EL (cell line): ENCODE measurements around the gene CTNND2.
A peak's percentile ranks its signal among the peaks of the same experiment; 100 is the strongest.
"Not testable (repeated sequence)": the region's sequence is repeated elsewhere in the genome, so short reads cannot be mapped to it uniquely, and the experiment has no call there.

ENCODE experiments used
- DNase-seq: peaks from one replicate; pipeline ENCODE4 v3.0.0-alpha.2; 2016

The CTNND2 gene

DNA sequence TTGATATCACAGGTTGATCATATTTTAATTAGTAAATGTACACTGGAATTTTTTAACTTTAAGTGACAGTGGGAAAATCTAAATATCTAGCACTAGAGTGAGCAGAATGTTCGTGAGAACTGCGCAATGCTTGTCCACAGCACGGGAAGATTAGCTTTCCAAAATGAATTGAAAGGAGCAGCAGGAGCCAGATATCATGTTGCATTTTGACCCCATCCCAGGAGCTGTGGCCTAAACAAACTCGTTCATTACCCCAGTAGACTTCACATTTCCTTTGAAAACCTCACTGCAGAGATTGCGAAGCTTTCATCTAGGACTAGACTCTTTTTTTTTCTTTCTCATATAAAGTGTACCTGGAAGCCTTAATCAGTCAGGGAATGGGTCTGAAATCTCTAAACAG is 525.8 kb downstream of the CTNND2 start:
- no peak for DNase-seq

DNA sequence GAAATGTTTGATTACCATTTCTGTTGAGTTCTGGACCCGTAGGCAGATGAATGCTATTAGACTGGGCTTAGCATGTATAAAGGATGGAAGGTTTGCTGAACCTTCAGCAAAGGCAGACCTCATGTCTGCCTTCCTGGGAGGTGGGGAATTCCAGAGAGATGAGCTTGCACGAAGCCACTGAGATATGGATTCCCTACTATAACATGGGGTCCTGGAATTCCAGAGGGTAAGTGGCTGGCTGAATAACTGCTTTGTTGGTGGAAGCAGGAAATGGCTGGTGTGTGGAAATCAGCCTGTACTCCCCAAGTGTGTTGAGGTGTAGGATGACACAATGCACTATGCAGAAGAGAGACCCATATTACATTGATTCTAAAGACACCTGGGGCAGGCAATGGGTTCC is 526.4 kb downstream of the CTNND2 start:
- no peak for DNase-seq

DNA sequence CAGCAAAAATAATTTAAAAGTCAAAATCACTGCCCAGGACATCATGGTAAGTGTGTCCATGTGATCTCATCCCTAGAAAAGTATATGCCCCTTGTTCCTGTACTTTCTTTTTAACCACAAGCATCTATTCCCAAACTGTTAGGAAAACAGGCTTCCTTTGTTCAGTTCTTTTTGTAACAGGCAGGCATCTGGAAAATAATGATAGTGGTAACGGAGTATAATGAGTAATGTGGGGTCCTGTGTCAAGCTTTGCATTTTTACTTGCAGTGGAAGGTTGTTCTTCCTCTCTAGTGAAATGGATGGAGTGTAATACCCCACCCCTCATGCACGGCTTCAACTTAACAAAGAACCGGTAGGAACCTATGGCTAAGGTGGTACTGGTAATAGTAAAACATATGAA is 532.1 kb downstream of the CTNND2 start:
- no peak for DNase-seq

- no peak for DNase-seq
Observed at GRCh38 chr5:11371021-11371420, 533.2 kb downstream of the CTNND2 start.

DNA sequence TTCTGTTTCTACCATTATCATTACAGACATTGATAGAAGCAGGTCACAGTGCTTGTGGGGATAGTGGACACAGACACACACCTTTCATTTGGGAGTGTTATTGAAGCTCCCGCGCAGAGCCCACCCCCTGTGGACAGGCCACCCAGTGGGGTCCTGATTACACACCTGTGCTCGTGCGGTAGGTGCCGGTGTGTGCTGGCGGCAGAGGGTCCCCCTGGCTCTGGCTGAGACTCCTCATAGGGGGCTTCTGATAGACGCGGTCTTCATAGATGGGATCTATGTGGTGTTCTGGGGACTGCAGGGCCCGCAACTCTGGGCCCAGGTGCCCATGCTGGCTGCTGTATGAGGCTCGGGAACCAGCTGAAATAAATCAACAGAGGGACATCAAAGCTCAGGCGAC is 539.7 kb downstream of the CTNND2 start:
- no peak for DNase-seq

GRCh38 chr5:11363631-11364178 is 540.5 kb downstream of the CTNND2 start:
- no peak for DNase-seq

DNA sequence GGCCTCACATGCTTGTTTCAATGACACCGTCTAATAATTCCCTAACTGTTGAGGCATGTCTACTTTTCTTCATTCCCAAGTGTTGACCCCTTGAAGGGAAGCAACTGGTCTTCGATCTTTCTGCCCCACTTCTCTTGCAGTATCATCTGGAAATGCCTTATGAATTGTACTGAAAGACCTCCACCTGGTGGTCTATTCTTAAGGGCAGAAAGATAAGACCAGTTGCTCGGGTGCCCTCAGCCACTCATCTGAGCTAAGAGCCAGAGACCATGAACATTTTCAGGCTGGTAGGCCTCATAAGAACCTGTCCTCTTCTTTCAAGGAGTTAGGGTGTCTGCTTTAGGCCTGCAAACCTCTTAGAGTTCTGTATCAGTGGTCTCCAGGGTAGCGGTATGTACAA is 542.5 kb downstream of the CTNND2 start:
- no peak for DNase-seq

DNA sequence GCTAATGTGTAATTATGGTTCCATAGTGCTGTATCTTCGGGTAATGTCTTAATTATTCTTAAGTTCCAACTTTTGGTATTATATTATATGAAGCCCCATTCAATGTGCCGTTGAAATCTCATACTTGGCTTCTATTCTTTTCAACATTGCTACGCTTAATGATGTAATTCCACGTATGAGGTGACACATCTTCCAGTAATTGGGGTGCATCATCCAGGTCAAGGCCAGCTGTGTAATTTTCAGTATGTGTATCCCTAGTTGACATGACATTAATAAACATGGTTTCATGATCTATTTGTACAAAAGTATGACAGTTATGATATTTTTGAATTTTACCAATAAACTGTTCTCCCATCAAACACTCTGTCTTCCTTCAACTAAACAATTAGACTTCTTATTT is 546.3 kb downstream of the CTNND2 start:
- DNase-seq: no peak

- no peak for DNase-seq
Observed at GRCh38 chr5:11355491-11355890, 548.8 kb downstream of the CTNND2 start.

GRCh38 chr5:11346336-11346735 is 557.9 kb downstream of the CTNND2 start:
- DNase-seq: no peak

GRCh38 chr5:11335881-11336760 is 568.1 kb downstream of the CTNND2 start:
- DNase-seq: no peak

- DNase-seq: peak; percentile 2
Observed at GRCh38 chr5:11334404-11334803, 569.8 kb downstream of the CTNND2 start.

GRCh38 chr5:11329679-11330078 is 574.6 kb downstream of the CTNND2 start:
- DNase-seq: no peak

DNA sequence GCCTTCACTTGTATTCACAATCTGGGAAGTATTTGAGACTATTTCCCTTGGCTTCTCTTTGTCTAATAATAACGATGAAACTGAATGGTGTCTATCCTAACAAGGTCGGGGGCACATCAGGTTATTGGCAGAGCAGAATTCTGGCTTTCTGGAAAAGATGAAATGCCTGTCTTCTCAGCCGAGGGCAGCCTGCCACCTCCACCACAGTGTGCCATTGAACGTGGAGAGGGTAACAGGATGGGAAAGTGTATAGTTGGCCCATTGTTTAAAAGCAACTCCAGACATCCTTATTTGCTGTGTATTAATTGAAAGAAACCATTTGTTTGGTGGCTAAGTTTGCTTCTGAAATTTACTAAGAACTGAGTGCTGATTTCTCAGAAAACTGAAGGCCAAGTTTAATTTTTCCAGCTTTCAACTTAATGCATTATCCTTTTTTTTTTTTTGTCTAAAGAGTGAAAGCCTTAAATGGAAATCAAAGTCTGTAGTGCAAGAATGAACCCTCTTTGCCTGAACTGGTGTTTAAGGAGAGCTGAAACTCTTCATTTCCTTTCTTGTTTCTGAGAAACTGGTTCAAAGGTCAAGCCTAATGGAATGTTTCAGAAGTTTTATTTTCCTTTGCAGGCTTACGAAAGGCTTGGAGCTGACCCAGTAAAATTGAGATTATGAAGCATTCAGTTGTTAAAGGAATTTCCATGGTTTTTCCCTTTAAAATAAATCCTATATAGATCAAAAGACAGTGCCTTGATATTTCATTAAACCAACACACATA is 579.5 kb downstream of the CTNND2 start:
- no peak for DNase-seq

DNA sequence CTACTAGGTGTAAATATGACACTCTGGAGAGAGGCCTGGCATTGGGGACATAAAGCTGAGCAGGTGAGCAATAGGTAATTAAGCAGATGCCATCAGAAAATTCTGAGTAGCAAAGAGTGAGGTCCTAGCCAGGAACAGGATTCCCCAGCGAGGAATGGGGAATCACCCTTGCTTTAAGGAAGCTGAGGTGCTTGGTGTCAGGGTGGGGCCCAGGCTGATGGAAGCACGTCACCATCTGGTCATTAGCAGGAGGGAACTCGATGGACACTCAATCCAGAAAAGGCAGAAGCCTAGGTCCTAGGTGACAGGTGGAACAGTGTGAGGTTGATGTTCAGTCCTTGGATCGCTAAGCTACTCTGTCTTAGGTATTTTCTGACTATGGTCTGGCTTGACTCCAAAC is 580.5 kb downstream of the CTNND2 start:
- no peak for DNase-seq

DNA sequence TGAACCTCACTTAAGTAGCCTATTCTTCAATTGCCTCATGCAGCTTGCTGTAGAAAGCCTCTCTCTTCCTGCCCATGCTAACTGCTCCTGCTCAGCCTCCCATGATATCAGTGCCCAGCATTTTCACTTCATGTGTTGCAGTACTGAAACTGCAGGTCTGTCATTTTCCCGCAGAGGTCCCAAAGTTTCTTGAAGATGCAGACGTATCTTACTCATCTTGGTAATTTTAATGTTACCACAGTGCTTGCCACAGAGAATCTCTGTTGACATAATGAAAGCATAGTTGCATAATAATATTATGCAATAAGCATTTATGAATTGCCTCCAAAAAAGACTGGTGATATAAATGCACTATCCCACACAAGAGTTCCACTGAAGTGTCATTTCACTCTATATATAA is 582.1 kb downstream of the CTNND2 start:
- DNase-seq: no peak

- no peak for DNase-seq
Observed at GRCh38 chr5:11319836-11320580, 584.2 kb downstream of the CTNND2 start.

DNA sequence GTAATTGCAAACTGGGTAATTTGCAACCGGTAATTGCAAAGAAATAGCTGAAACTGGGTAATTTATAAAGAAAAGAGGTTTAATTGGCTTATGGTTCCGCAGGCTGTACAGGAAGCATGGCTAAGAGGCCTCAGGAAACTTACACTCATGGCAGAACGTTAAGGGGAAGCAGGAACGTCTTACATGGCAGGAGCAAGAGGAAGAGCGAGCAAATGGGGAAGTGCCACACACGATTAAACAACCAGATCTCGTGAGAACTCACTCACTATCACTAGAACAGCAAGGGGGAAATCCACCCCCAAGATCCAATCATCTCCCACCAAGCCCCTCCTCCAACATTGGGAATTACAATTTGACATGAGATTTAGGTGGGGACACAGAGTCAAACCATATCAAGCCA is 590.6 kb downstream of the CTNND2 start:
- not testable (repeated sequence) for DNase-seq

GRCh38 chr5:11311731-11312130 is 592.5 kb downstream of the CTNND2 start:
- no peak for DNase-seq

GRCh38 chr5:11311272-11311671 is 593.0 kb downstream of the CTNND2 start:
- no peak for DNase-seq

DNA sequence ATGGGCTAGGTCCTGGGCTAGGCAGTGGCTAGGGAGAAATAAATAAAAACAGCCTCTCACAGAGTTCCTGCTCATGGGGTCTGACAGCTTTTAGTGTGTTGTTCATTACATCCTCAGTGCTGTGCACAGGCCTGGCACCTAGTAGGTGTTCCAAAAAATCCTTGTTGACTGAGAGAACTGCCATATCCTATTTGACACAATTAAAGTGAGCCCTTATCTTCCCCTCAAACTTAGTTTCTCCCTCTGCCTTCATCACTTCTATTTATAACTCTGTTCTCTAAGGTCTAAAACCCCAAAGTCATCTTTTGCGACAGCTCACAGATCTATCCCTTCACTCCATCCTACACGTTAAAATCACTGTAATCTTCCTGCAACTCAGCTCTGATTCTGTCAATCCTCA is 594.1 kb downstream of the CTNND2 start:
- no peak for DNase-seq

DNA sequence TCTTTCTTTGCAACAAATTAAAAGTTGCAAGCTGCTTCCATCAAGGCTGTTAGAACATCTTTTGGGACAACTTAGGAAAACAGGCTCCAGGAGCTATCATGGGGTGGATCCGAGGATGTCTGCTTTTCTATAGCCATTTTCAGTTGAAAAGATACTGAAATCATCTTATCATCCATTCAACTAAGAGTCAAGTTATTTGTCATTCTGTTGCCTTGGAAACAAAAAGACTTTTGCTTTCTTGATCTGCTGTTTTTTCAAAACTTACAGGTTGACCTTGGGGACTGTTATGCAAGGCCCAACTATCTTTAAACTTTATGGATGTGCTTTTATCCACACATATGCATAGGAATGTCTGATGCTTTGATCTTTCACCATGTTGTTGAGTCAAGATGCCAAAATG is 597.9 kb downstream of the CTNND2 start:
- no peak for DNase-seq

GRCh38 chr5:11305245-11305644 is 599.0 kb downstream of the CTNND2 start:
- DNase-seq: no peak
